HEK293 (cell line): Measurements from ENCODE around the gene RIOK1.

Source experiments
- KLF10 ChIP-seq: fragments of 450-650 bp; IDR thresholded peaks from 2 replicates; pipeline ENCODE4 v1.5.1; 2018; ENCODE audit warnings: missing biosample characterization, mild to moderate bottlenecking, missing genetic modification characterization
- YY1 ChIP-seq: fragments of 450-650 bp; formaldehyde crosslinking; IDR thresholded peaks from 2 replicates; pipeline ENCODE4 v1.5.1; 2018; ENCODE audit warnings: missing biosample characterization, missing genetic modification characterization
- ZBTB1 ChIP-seq: fragments of 450-650 bp; formaldehyde crosslinking; IDR thresholded peaks from 2 replicates; pipeline ENCODE4 v1.5.1; 2016; ENCODE audit warnings: missing biosample characterization, missing genetic modification characterization
- ZNF138 ChIP-seq: fragments of 450-650 bp; formaldehyde crosslinking; IDR thresholded peaks from 2 replicates; pipeline ENCODE4 v1.5.1; 2016; ENCODE audit warnings: missing biosample characterization, missing genetic modification characterization, borderline replicate concordance
- ZNF146 ChIP-seq: fragments of 450-650 bp; formaldehyde crosslinking; IDR thresholded peaks from 2 replicates; pipeline ENCODE4 v1.5.1; 2016; ENCODE audit warnings: missing biosample characterization, missing genetic modification characterization
- ZNF558 ChIP-seq: fragments of 450-650 bp; formaldehyde crosslinking; IDR thresholded peaks from 2 replicates; pipeline ENCODE4 v1.5.1; 2016; ENCODE audit warnings: missing biosample characterization, missing genetic modification characterization
- ZNF747 ChIP-seq: fragments of 450-650 bp; formaldehyde crosslinking; IDR thresholded peaks from 2 replicates; pipeline ENCODE4 v1.5.1; 2016; ENCODE audit warnings: missing biosample characterization, missing genetic modification characterization
- ZNF792 ChIP-seq: fragments of 450-650 bp; formaldehyde crosslinking; IDR thresholded peaks from 2 replicates; pipeline ENCODE4 v1.5.1; 2016; ENCODE audit warnings: missing biosample characterization, missing genetic modification characterization
- TF ChIP-seq, protein P1 (sequence below): fragments of 450-650 bp; formaldehyde crosslinking; IDR thresholded peaks from 2 replicates; pipeline ENCODE4 v1.5.1; 2016; ENCODE audit warnings: missing biosample characterization, missing genetic modification characterization
- TF ChIP-seq, protein P2 (sequence below): fragments of 450-650 bp; formaldehyde crosslinking; IDR thresholded peaks from 2 replicates; pipeline ENCODE4 v1.5.1; 2016; ENCODE audit warnings: missing biosample characterization, missing genetic modification characterization
- TF ChIP-seq, protein P3 (sequence below): fragments of 450-650 bp; IDR thresholded peaks from 2 replicates; pipeline ENCODE4 v1.5.1; 2018; ENCODE audit warnings: missing biosample characterization, missing genetic modification characterization
- TF ChIP-seq, protein P4 (sequence below): fragments of 450-650 bp; formaldehyde crosslinking; IDR thresholded peaks from 2 replicates; pipeline ENCODE4 v1.5.1; 2017; ENCODE audit warnings: missing biosample characterization, mild to moderate bottlenecking, missing genetic modification characterization, moderate library complexity
- TF ChIP-seq, protein P5 (sequence below): fragments of 450-650 bp; formaldehyde crosslinking; IDR thresholded peaks from 2 replicates; pipeline ENCODE4 v1.5.1; 2016; ENCODE audit warnings: missing biosample characterization, missing genetic modification characterization

DNA sequence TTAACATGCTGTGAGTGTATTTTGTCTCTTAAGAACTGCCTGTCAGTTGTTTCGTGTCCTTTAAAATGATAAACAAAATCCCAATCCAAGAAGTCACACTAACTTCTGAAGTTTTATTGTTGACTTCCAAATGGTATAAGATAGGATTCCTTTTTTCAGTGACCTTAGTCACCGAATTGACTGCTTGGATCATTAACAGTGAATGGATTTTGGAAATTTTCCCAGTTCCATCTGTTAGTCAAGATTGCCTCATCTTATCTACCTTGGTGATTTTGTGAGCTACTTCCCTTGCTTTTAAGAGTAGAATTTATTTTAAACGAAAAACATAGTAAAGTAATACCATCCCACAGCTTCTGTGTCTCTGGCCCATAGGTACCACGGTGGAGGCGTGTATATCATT is 14.9 kb downstream of the RIOK1 start:
- no peak for TF ChIP-seq YY1 (tag by site-specific recombination)
- TF ChIP-seq, protein P1, sequence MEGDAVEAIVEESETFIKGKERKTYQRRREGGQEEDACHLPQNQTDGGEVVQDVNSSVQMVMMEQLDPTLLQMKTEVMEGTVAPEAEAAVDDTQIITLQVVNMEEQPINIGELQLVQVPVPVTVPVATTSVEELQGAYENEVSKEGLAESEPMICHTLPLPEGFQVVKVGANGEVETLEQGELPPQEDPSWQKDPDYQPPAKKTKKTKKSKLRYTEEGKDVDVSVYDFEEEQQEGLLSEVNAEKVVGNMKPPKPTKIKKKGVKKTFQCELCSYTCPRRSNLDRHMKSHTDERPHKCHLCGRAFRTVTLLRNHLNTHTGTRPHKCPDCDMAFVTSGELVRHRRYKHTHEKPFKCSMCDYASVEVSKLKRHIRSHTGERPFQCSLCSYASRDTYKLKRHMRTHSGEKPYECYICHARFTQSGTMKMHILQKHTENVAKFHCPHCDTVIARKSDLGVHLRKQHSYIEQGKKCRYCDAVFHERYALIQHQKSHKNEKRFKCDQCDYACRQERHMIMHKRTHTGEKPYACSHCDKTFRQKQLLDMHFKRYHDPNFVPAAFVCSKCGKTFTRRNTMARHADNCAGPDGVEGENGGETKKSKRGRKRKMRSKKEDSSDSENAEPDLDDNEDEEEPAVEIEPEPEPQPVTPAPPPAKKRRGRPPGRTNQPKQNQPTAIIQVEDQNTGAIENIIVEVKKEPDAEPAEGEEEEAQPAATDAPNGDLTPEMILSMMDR, result no peak
- no peak for TF ChIP-seq ZNF558 (tag by site-specific recombination)
- no peak for TF ChIP-seq ZNF146 (tag by site-specific recombination)
- TF ChIP-seq, protein P2, sequence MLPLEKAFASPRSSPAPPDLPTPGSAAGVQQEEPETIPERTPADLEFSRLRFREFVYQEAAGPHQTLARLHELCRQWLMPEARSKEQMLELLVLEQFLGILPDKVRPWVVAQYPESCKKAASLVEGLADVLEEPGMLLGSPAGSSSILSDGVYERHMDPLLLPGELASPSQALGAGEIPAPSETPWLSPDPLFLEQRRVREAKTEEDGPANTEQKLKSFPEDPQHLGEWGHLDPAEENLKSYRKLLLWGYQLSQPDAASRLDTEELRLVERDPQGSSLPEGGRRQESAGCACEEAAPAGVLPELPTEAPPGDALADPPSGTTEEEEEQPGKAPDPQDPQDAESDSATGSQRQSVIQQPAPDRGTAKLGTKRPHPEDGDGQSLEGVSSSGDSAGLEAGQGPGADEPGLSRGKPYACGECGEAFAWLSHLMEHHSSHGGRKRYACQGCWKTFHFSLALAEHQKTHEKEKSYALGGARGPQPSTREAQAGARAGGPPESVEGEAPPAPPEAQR (tag by site-specific recombination), result no peak
- TF ChIP-seq ZBTB1, result no peak
- TF ChIP-seq KLF10 (tag by site-specific recombination), result no peak
- TF ChIP-seq, protein P3, sequence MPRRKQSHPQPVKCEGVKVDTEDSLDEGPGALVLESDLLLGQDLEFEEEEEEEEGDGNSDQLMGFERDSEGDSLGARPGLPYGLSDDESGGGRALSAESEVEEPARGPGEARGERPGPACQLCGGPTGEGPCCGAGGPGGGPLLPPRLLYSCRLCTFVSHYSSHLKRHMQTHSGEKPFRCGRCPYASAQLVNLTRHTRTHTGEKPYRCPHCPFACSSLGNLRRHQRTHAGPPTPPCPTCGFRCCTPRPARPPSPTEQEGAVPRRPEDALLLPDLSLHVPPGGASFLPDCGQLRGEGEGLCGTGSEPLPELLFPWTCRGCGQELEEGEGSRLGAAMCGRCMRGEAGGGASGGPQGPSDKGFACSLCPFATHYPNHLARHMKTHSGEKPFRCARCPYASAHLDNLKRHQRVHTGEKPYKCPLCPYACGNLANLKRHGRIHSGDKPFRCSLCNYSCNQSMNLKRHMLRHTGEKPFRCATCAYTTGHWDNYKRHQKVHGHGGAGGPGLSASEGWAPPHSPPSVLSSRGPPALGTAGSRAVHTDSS (tag by site-specific recombination), result no peak
- TF ChIP-seq ZNF792, result no peak
- TF ChIP-seq, protein P4, sequence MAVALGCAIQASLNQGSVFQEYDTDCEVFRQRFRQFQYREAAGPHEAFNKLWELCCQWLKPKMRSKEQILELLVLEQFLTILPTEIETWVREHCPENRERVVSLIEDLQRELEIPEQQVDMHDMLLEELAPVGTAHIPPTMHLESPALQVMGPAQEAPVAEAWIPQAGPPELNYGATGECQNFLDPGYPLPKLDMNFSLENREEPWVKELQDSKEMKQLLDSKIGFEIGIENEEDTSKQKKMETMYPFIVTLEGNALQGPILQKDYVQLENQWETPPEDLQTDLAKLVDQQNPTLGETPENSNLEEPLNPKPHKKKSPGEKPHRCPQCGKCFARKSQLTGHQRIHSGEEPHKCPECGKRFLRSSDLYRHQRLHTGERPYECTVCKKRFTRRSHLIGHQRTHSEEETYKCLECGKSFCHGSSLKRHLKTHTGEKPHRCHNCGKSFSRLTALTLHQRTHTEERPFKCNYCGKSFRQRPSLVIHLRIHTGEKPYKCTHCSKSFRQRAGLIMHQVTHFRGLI, result no peak
- no peak for TF ChIP-seq ZNF138 (tag by site-specific recombination)
- TF ChIP-seq ZNF747 (tag by site-specific recombination), result no peak
- TF ChIP-seq, protein P5, sequence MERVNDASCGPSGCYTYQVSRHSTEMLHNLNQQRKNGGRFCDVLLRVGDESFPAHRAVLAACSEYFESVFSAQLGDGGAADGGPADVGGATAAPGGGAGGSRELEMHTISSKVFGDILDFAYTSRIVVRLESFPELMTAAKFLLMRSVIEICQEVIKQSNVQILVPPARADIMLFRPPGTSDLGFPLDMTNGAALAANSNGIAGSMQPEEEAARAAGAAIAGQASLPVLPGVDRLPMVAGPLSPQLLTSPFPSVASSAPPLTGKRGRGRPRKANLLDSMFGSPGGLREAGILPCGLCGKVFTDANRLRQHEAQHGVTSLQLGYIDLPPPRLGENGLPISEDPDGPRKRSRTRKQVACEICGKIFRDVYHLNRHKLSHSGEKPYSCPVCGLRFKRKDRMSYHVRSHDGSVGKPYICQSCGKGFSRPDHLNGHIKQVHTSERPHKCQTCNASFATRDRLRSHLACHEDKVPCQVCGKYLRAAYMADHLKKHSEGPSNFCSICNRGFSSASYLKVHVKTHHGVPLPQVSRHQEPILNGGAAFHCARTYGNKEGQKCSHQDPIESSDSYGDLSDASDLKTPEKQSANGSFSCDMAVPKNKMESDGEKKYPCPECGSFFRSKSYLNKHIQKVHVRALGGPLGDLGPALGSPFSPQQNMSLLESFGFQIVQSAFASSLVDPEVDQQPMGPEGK (tag by site-specific recombination), result no peak
